ENCODE data around the gene FGD2. TPM values are rescaled to one million over a fixed set of nuclear protein-coding genes. Genes with fewer than 3 reads are reported as not detected.

The FGD2 gene
- total and polyA plus RNA-seq, 9 of the 15 experiments (the other 6 are each of a cell fraction or from before 2014, with no cell fraction given), result 0.09 TPM; not detected in 8

GRCh38 chr6:37050045-37050853 lies 44.8 kb downstream of the FGD2 start (continued):
- TF ChIP-seq STAT5B (CRISPR knock-in tag; IDR thresholded peaks at IDR 0.05) (no peak), MAFF (IDR thresholded peaks at IDR 0.05; ENCODE audit: low read length) (no peak), SNAPC5 (CRISPR knock-in tag; IDR thresholded peaks at IDR 0.05) (no peak), ZBTB43 (CRISPR knock-in tag; IDR thresholded peaks at IDR 0.05) (no peak), BCOR (IDR thresholded peaks at IDR 0.05) (peak; percentile 65), TBL1XR1 (IDR thresholded peaks at IDR 0.05; ENCODE audit: low read length in 2 of 2) (peak; percentile 15 to 59; a peak in 2 of 4 replicates), CLOCK (CRISPR knock-in tag; IDR thresholded peaks at IDR 0.05; ENCODE audit: borderline replicate concordance) (peak; percentile 5; the same call in 1 of the 2 replicates), CBFA2T3 (IDR thresholded peaks at IDR 0.05) (peak; percentile 80), ZNF668 (CRISPR knock-in tag; IDR thresholded peaks at IDR 0.05) (peak; percentile 88), ZBTB11 (CRISPR knock-in tag; IDR thresholded peaks at IDR 0.05) (peak in 1 of 3 experiments; percentile 80; a peak in 2 of 6 replicates)
